GOT3 (cell line): Measurements from ENCODE around the gene HECW1.
"Not testable (repeated sequence)": the region's sequence is repeated elsewhere in the genome, so short reads cannot be mapped to it uniquely, and the experiment has no call there.

ENCODE experiments used
- DNase-seq: peaks from one replicate; lab custom pipeline; 2025; ENCODE audit warnings: mixed read lengths; lab: John Stamatoyannopoulos, UW

The HECW1 gene

GRCh38 chr7:43112941-43113621 is 634 bp downstream of the HECW1 start:
- DNase-seq: no peak

- DNase-seq: no peak
Observed at GRCh38 chr7:43113622-43114457, 1.4 kb downstream of the HECW1 start.

- DNase-seq: no peak
Observed at GRCh38 chr7:43114458-43114780, 2.0 kb downstream of the HECW1 start.

DNA sequence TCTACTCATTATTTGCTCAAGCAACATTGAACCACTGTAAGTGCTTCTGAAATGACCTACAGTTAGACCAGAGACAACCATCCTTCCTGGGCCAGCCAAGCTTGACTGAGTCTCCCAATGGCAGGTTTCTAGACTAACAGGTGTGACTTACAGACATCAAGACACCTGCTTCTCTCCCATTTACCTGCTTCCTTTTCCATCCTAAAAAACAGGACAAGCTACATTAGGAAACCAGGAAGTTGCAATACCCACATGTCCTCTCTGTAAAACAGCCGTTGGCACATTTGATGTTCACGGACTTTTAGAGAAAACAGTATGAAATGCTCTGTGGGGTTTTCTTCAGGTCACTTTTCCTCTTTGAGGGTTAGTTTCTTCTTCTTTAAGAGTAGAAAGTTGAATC is 4.0 kb downstream of the HECW1 start:
- no peak for DNase-seq

GRCh38 chr7:43117095-43117494 is 4.6 kb downstream of the HECW1 start:
- no peak for DNase-seq

DNA sequence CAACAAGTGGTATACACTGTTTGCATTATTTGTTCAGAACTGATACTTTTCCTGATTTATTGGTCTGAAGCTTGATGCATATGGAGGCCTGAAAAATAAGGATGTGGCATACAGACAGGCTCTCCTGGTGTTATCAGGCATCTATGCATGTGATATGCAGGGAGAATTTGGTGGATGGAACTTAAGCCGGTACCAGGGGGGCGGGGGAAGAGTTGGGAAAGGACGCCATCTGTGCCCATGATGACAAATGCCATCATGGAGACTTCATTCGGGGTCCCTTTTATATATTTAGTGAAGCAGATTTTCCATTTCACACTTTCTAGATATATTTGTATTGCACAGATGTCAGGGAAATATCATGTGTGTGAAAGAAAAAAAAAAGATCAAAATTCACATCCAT is 5.4 kb downstream of the HECW1 start:
- no peak for DNase-seq

GRCh38 chr7:43118313-43118712 is 5.9 kb downstream of the HECW1 start:
- no peak for DNase-seq

GRCh38 chr7:43119371-43120075 is 7.1 kb downstream of the HECW1 start:
- DNase-seq: no peak

DNA sequence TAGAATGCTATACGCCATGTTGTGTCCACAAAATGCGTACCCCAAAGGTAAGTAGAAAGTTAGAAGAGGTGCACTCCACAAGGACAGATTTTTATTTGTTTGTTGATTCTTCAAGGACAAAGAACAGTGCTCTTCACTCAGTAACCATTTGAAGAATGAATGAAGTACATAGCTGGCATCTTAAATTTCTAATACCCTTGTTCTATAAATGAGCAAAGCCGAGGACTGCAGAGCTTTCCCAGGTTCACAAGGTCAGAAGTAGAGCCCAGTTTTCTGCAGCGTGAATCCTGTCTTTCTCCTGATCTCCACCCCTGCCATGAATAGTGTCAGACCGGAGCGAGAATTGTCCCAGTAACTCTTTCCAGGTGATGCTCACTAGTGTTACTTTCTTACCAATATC is 9.5 kb downstream of the HECW1 start:
- no peak for DNase-seq

DNA sequence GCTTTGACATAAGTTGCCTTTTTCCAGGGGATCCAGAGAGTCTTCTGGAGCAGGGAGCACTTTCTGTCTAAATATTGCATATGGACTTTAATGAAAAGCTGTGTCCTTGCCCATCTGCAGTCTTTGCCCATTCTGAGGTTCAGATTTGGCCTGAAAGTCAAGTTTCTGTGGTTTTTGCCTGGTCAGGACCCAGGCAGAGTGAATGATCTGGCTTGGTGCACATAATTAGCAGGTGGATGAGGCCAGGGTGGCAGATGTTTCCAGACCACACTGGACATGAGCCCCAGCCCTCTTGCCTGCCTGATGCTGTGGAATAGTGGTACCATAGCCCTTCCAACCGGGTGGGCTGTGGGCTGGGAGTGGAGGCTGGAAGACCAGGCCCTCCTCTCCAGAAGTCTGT is 11.0 kb downstream of the HECW1 start:
- DNase-seq: no peak

DNA sequence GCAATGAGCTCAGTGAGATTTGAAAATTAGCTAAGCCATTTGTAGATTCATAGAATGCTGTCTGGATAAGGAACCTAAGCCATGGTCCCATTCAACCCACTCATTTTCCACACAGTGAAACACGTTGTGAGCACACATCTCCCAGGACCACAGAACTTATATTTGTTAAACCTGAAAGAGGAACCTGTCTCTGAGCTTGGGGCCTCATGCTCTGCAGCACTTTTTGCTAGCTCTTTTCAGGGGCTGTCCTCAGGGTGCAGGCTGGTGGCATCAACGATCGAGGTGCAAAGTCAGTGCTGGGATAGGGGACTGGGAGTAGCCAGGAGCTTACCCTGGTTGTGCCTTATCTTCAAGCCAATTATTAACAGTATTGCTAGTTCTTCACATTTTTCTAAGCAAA is 11.9 kb downstream of the HECW1 start:
- DNase-seq: no peak

- no peak for DNase-seq
Observed at GRCh38 chr7:43130347-43130746, 17.9 kb downstream of the HECW1 start.

- no peak for DNase-seq
Observed at GRCh38 chr7:43135129-43135528, 22.7 kb downstream of the HECW1 start.

GRCh38 chr7:43136064-43136463 is 23.6 kb downstream of the HECW1 start:
- no peak for DNase-seq

GRCh38 chr7:43137121-43137744 is 24.8 kb downstream of the HECW1 start:
- not testable (repeated sequence) for DNase-seq

DNA sequence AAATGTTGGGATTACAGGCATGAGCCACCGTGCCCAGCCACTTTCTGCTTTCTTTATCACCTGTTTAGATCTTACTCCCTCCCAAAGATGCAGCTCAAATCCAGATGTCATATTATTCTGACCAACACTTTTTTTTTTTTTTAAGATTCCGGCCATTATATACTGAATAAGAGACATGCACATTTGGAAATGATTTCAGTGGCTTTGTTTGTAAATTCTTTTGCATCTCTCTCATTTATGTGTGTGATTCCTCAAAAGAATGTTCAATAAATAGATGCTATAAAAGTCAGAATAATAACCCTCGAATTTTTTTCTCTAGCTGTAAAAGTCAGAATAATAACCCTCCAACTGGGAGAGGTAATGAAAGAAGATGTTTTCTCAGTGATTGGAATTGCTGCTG is 25.4 kb downstream of the HECW1 start:
- DNase-seq: no peak

- no peak for DNase-seq
Observed at GRCh38 chr7:43138710-43139109, 26.3 kb downstream of the HECW1 start.

- no peak for DNase-seq
Observed at GRCh38 chr7:43139137-43139536, 26.7 kb downstream of the HECW1 start.

DNA sequence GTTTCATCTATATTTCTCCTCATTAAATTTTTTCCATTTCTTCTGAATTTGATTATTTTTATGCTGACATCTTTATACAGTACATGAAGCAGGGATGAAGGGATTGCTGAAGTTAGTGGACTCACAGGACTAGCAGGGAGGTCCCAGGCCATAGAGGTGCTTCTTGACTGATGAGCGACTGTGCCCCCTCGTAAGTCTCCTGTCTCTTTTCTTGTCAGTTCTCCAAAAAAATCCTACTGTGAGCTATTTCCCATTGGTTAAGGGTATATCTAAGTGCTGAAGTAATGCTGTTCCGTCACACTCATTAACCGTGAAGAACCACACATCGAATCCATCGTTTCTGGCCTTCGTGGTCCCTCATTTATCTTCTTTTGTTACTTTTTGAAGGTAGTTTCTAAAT is 27.7 kb downstream of the HECW1 start:
- DNase-seq: no peak

- DNase-seq: no peak
Observed at GRCh38 chr7:43141091-43141490, 28.6 kb downstream of the HECW1 start.

- no peak for DNase-seq
Observed at GRCh38 chr7:43142703-43143102, 30.3 kb downstream of the HECW1 start.

DNA sequence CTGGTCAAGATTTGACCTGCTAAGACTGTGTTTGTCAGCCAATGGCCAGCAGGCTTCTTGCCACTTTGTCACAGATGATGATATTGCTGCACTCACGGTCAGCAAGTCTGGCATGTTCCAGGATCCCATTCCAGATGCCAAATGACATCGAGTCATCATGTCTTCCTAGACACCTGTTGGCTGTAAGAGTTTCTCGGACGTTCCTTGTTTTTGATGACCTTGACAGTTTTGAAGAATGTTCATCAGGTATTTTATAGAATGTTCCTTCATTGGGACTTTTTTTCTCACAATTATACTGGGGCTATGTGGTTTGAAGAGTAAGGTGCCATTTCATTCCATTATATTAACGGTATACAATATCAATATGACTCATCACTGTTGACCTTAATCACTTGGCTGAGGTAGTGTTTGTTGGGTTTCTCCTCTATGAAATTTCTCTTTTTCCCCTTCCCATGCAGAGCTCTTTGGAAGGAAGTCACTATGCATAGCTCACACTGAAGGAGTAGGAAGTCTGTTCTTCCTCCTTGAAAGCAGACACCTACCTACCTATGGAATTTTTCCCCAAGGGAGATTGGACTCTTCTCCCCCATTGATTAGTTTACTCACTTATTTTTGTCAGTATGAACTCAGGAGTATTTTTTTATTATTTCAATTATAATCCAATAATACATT is 31.6 kb downstream of the HECW1 start:
- no peak for DNase-seq
